ENCODE results near the gene PARD3B. TPM values are rescaled to one million over a fixed set of nuclear protein-coding genes. Genes with fewer than 3 reads are reported as not detected.

The PARD3B gene
- total and polyA plus RNA-seq, 2 of the 4 experiments (the other 2 are of a cell fraction): 3.3 to 15.6 TPM

DNA sequence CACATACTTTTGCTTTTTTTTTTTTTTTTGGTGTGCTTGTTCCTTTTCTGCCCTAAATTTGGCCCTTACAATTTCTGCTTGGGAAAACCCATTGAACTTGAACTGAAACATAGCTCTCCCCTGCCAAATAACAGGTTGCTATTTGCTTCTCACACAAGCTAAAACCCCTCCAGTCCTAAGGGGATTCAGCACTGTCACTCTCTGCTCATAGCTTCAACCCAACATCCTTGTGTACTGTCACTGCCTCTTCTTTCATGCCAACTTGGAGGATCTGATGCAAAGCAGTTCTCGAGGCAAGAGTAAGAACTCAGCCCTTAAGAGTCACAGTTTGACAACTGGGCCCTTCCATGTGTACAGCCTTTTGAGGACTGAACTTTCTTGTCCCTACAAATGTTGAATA, 1106.4 kb downstream of the PARD3B start:
- WGBS, 2 experiments (ENCODE audit: extremely low coverage in 2 of 2, insufficient read length in 1 of 2): no CpG with 5 or more reads among the region's 1 CpG
- DNase-seq (no peak), ATAC-seq (ENCODE audit: low read depth) (no peak)
- no peak overlapping the region for H2BK5ac ChIP-seq (ENCODE audit: low read depth, low read length, poor library complexity, severe bottlenecking)
- no peak overlapping the region for H3K9ac ChIP-seq (ENCODE audit: low read depth, low read length)
- H2BK120ac ChIP-seq (ENCODE audit: low read depth, low read length): no peak overlapping the region
- H3K36me3 ChIP-seq (ENCODE audit: control insufficient read depth, insufficient read depth, low read length): no peaks in the 10 kb centered on the region
- no peak overlapping the region for H4K91ac ChIP-seq (ENCODE audit: insufficient read depth, low read depth, low read length)
- H3K23ac ChIP-seq (ENCODE audit: low read depth, low read length): no peak overlapping the region
- H3K18ac ChIP-seq (ENCODE audit: low read depth, low read length): no peak overlapping the region
- peaks cover 13% of the 10 kb centered on the region for H3K4me1 ChIP-seq (ENCODE audit: control insufficient read depth, insufficient read depth, low read length)
- ChIA-PET POLR2A (ENCODE audit: unreplicated experiment) (no interaction called here), CTCF (interaction anchor here (0.7 kb wide), 2 partner anchors 186 to 1199 kb away, joined by 3 read pairs; no protein-coding TSS in a partner anchor)
- no peak overlapping the region for H3K14ac ChIP-seq (replicated peaks; ENCODE audit: low read depth, low read length)
- TF ChIP-seq MXI1 (IDR thresholded peaks at IDR 0.05; ENCODE audit: borderline replicate concordance, low read depth, low read length) (no peak), CEBPB (IDR thresholded peaks at IDR 0.05; ENCODE audit: low read depth, low read length) (no peak), MAFK (IDR thresholded peaks at IDR 0.05; ENCODE audit: low read depth, low read length) (no peak), MAZ (IDR thresholded peaks at IDR 0.05; ENCODE audit: borderline replicate concordance, low read depth, low read length) (no peak), POLR2A (IDR thresholded peaks at IDR 0.05; ENCODE audit: low read depth, low read length) (no peak), RAD21 (IDR thresholded peaks at IDR 0.05; ENCODE audit: low read length) (no peak), BHLHE40 (IDR thresholded peaks at IDR 0.05; ENCODE audit: low read depth, low read length) (no peak), CHD1 (IDR thresholded peaks at IDR 0.05; ENCODE audit: low read depth, low read length) (no peak), SMC3 (IDR thresholded peaks at IDR 0.05; ENCODE audit: low read depth, low read length) (no peak), RCOR1 (IDR thresholded peaks at IDR 0.05; ENCODE audit: insufficient replicate concordance, low read length) (no peak), NFE2L2 (IDR thresholded peaks at IDR 0.05; ENCODE audit: low read depth, low read length) (no peak)
- TF ChIP-seq, protein P1, sequence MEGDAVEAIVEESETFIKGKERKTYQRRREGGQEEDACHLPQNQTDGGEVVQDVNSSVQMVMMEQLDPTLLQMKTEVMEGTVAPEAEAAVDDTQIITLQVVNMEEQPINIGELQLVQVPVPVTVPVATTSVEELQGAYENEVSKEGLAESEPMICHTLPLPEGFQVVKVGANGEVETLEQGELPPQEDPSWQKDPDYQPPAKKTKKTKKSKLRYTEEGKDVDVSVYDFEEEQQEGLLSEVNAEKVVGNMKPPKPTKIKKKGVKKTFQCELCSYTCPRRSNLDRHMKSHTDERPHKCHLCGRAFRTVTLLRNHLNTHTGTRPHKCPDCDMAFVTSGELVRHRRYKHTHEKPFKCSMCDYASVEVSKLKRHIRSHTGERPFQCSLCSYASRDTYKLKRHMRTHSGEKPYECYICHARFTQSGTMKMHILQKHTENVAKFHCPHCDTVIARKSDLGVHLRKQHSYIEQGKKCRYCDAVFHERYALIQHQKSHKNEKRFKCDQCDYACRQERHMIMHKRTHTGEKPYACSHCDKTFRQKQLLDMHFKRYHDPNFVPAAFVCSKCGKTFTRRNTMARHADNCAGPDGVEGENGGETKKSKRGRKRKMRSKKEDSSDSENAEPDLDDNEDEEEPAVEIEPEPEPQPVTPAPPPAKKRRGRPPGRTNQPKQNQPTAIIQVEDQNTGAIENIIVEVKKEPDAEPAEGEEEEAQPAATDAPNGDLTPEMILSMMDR (conservative IDR thresholded peaks at IDR 0.05; ENCODE audit: low read depth, low read length): no peak
- TF ChIP-seq, protein P2, sequence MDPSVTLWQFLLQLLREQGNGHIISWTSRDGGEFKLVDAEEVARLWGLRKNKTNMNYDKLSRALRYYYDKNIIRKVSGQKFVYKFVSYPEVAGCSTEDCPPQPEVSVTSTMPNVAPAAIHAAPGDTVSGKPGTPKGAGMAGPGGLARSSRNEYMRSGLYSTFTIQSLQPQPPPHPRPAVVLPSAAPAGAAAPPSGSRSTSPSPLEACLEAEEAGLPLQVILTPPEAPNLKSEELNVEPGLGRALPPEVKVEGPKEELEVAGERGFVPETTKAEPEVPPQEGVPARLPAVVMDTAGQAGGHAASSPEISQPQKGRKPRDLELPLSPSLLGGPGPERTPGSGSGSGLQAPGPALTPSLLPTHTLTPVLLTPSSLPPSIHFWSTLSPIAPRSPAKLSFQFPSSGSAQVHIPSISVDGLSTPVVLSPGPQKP (IDR thresholded peaks at IDR 0.05; ENCODE audit: borderline replicate concordance, low read depth, low read length): no peak
- H2AK5ac ChIP-seq (ENCODE audit: low read depth, low read length): no peak overlapping the region
- H3K27ac ChIP-seq (ENCODE audit: insufficient read depth, low read length): no peak overlapping the region
- no TSS peak for BruUV-seq (replicated peaks)
- intact Hi-C loops (cut with micrococcal nuclease) (no loop called here), dilution Hi-C loops (cut with HindIII; ENCODE audit: low sequenced_read_pairs, unreplicated experiment) (no loop called here), in situ Hi-C loops (cut with MboI; ENCODE audit: low sequenced_read_pairs) (no loop called here)
- H3K4me2 ChIP-seq (ENCODE audit: low read depth, low read length): no peak overlapping the region
- no peak overlapping the region for H2AK9ac ChIP-seq (replicated peaks; ENCODE audit: low read depth, low read length, poor library complexity)
- no peak overlapping the region for H3K4ac ChIP-seq (ENCODE audit: low read depth, low read length)
- H3K79me1 ChIP-seq (ENCODE audit: low read depth in 1 of 2, low read length in 2 of 2): no peaks in the 10 kb centered on the region
- no peaks in the 10 kb centered on the region for H3K9me3 ChIP-seq (ENCODE audit: control insufficient read depth, insufficient read depth, low read length)
- peaks cover 14% of the 10 kb centered on the region; the same call in 1 of the 2 replicates for H3K9me1 ChIP-seq (ENCODE audit: insufficient read depth, low read length)
- no peak overlapping the region for H2AFZ ChIP-seq (replicated peaks; ENCODE audit: low read length, poor library complexity)
- H4K8ac ChIP-seq (ENCODE audit: low read depth in 2 of 2, low read length in 2 of 2): no peak overlapping the region
- H2BK15ac ChIP-seq (ENCODE audit: low read depth, low read length): no peak overlapping the region
- no peaks in the 10 kb centered on the region for H4K20me1 ChIP-seq (ENCODE audit: insufficient read depth, low read length)
- no peak overlapping the region for H3K56ac ChIP-seq (ENCODE audit: extremely low read depth, insufficient read depth, low read length)
- H3K4me3 ChIP-seq (ENCODE audit: insufficient read depth, low read depth, low read length): no peak overlapping the region
- no peak overlapping the region for H2BK20ac ChIP-seq (ENCODE audit: low read depth, low read length)
- no peak overlapping the region for H4K5ac ChIP-seq (ENCODE audit: low read depth, low read length)
- H3K27me3 ChIP-seq (ENCODE audit: control insufficient read depth, insufficient read depth, low read length): no peaks in the 10 kb centered on the region
